Measurements from ENCODE around the gene EME1.
A peak's percentile ranks its signal among the peaks of the same experiment; 100 is the strongest.

DNA sequence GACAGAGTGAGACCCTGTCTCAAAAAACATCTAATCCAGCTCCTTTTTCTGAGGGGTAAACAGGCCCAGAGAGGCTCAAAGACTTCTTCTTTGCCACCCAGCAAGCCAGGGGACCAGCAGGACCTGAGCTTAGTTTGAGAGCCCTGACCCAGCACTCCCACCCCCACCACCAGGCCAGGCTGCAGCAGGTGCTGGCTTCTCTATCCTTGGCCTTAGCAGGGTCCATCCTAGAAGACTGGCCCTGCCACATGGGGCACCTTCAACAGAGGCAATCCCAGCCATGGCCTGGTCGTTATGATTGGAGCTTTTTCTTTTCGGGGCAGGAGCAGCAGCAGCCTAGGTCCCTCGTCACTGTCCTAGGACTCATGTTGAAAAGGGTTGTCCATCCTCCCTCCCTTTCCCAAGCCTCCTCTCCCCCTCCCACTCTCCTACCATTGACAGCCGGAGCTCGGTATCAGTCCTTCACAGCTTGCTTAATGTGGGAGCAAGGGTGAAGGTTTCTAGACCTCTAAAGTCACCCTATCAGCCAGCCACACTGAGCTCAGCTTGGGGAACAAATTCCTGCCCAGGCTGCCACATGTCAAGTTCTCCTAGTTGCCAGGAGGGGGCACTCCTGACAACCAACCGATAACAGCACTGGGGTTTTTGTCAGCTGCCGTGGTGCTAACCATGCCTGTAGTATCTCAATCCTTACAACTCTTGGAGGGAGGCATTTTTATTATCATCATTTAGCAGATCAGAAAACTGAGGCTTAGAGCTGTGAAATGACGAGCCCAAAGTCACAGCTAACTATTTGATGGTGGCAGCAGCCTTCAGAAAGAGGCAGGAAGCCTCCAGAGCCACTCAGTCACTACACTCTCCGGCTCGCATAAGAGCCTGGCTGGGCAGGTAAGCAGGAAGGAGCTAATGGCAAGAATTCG, 11.2 kb upstream of the EME1 start:
- TF ChIP-seq, protein P1, sequence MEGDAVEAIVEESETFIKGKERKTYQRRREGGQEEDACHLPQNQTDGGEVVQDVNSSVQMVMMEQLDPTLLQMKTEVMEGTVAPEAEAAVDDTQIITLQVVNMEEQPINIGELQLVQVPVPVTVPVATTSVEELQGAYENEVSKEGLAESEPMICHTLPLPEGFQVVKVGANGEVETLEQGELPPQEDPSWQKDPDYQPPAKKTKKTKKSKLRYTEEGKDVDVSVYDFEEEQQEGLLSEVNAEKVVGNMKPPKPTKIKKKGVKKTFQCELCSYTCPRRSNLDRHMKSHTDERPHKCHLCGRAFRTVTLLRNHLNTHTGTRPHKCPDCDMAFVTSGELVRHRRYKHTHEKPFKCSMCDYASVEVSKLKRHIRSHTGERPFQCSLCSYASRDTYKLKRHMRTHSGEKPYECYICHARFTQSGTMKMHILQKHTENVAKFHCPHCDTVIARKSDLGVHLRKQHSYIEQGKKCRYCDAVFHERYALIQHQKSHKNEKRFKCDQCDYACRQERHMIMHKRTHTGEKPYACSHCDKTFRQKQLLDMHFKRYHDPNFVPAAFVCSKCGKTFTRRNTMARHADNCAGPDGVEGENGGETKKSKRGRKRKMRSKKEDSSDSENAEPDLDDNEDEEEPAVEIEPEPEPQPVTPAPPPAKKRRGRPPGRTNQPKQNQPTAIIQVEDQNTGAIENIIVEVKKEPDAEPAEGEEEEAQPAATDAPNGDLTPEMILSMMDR (IDR thresholded peaks at IDR 0.05), result peak; percentile 60 to 75 (median 70)
- TF ChIP-seq POLR2A (IDR thresholded peaks at IDR 0.05), result no peak
